Lower leg skin (tissue), 3 donors: Measurements from ENCODE around the gene LRWD1.

Source experiments
- CTCF ChIP-seq, 3 donors: fragments of 450-650 bp; IDR thresholded peaks; one replicate each; pipeline ENCODE4 v1.5.1; 2016; ENCODE audit warnings: antibody characterized with exemption in 3 of 3, mild to moderate bottlenecking in 3 of 3, moderate library complexity in 2 of 3
- POLR2A ChIP-seq, 2 donors: fragments of 450-650 bp; IDR thresholded peaks; one replicate each; pipeline ENCODE4 v1.6.1; 2016 to 2017; ENCODE audit warnings: antibody characterized with exemption in 2 of 2, mild to moderate bottlenecking in 1 of 2, moderate library complexity in 1 of 2

- TF ChIP-seq POLR2A (IDR thresholded peaks at IDR 0.05), result no peak
- no peak for TF ChIP-seq CTCF (IDR thresholded peaks at IDR 0.05)
Observed at GRCh38 chr7:102472126-102473041, 7.6 kb downstream of the LRWD1 start.
